Hematopoietic multipotent progenitor cell (in vitro differentiated cells): Measurements from ENCODE around the gene GPR61. TPM values are rescaled to one million over a fixed set of nuclear protein-coding genes. Genes with fewer than 3 reads are reported as not detected.

ENCODE experiments used
- DNase-seq, 3 donors: peaks; one replicate each; pipeline ENCODE4 v3.0.0-alpha.2; 2011 to 2015; ENCODE audit warnings: low read depth in 2 of 3, low spot score in 2 of 3
- total RNA-seq: library from RNA; depleted of rRNA; stranded (reverse); fragments of >200 nt; gene quantifications from one replicate; pipeline ENCODE4 v1.2.3, GENCODE V29; 2012

The GPR61 gene
- total RNA-seq, 1 donor, result 0.27 TPM

GRCh38 chr1:109532365-109533136 is 7.1 kb upstream of the GPR61 start:
- DNase-seq, result peak; percentile 71 to 88 (median 82)

DNA sequence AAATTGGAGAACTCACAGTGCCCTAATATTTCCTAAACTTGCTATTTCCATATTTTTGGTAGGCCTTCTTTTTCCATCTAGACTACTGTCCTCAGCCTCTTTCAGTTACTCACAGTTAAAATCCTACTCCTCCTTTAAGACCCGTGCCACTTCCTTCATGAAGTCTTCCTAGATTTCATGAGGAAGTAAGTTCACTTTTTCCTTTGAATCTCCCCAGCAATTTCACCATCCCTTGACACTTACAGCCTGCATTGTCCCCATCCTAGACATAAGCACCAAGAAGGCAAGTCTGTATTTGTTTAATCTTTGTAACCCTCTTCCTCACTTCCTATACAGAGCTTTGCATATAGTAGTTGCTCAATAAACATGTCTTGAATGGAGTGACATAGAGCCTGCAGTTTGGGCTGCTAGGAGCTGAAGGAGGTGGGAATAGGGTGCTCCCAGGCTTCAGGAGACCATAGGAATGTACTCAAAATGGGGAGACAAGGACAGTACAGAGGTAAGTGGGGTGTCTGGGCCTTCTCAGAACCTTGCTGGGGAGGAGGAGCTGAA is 5.3 kb upstream of the GPR61 start:
- no peak for DNase-seq

GRCh38 chr1:109535481-109535880 is 4.2 kb upstream of the GPR61 start:
- DNase-seq, result no peak

DNA sequence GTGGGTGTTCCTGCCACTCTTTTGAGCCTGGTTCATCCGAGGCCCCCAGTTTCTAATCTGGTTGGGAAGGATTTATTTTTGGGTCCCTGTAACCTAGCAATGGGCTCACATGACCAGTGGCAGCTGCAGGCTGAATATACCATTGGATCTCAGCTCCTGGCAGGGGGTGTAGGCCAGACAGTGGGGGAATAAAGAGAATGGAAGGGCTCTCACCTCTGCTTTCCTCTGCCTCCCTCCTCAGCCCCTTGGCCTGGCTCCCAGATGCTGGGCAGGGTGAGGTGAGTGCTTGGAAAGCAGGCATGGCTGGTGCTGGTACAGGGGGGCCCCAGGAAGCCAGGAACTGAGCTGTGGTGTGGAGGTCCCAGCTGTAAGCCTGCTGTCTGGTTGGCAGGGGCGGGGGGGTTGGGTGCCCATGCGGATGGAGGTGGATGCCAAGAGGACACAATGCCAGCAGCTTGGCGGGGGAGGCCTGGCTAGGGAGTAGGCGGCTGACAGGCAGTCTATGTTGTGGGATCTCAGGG is 3.6 kb upstream of the GPR61 start:
- no peak for DNase-seq

GRCh38 chr1:109537450-109538178 is 2.1 kb upstream of the GPR61 start:
- DNase-seq, result no peak

DNA sequence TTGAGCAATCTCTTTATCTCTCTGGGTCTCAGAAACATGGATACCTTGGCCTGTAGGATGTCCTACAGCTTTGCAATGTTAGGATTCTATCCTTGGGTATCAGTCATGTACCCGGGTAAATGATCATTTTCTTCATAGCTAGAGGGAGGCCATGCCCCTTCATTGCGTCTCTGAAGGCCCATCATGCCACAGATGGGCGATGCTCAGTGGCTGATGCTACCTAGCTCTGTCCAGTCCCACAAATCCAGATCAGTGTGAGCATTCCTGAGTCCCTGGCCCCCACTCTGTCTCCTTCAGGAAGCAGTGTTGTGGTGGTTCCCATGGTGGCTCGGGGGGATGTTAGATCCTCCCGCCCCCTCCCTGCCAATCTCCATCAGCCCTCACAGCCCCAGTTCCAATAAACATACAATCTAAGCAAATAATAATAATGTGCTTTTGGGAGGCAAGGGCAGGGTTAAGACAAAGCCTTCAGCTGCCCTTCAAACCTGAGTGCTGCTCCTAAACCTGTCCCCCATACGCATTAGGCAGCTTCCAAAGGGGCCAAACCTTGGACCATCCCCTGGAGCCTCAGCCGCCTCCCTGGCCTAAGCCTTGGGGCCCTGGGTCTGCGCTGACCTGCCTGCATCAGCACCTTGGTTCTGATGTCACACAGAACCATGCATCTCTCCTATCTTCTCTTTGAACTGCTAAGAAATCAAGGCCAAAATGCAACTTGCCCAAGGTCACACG is 681 bp upstream of the GPR61 start:
- DNase-seq, result no peak

DNA sequence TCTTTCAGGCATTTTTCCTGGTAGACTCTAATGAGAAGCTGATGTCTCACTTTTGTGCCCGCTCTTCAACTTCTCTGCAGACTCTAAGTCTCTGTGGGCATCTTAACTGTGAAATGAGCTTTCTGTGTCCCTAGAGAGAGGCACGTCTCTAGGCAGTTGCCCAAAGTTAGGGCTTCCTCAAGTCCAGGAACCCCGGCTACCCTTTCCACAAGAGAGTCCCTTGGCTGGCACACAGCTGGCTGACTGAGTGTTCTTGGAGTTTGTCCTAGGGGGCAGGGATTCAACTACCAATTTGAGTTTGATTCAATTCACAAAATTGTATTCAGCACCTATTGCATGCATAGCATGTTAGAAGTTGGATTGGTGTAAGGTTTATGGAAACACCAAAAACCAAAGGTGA is 1.4 kb downstream of the GPR61 start:
- no peak for DNase-seq

GRCh38 chr1:109542657-109543056 is 3.0 kb downstream of the GPR61 start:
- no peak for DNase-seq

GRCh38 chr1:109543283-109543987 is 3.8 kb downstream of the GPR61 start:
- DNase-seq, result no peak

DNA sequence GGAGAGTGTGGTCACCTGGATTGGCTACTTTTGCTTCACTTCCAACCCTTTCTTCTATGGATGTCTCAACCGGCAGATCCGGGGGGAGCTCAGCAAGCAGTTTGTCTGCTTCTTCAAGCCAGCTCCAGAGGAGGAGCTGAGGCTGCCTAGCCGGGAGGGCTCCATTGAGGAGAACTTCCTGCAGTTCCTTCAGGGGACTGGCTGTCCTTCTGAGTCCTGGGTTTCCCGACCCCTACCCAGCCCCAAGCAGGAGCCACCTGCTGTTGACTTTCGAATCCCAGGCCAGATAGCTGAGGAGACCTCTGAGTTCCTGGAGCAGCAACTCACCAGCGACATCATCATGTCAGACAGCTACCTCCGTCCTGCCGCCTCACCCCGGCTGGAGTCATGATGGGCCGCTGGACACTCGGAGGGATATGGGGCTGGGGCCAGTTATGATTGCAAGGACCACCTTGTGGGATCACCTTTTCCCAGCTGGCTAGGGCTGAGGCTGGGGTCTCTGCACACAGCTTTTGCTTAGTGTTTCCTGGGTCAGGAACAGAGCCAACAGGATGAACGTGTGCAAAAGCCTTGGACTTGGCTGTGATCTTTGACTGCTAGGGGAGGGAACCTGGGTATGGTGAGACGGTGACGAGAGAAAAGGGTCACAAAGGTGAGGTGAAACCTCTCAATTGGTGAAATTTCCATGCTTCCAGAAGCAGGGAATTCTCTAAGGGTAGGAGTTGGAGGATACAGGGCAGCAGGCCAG is 4.5 kb downstream of the GPR61 start:
- DNase-seq, result no peak

- peak; percentile 71 to 96 (median 86) for DNase-seq
Measured at GRCh38 chr1:109546311-109547109, 6.8 kb downstream of the GPR61 start.

DNA sequence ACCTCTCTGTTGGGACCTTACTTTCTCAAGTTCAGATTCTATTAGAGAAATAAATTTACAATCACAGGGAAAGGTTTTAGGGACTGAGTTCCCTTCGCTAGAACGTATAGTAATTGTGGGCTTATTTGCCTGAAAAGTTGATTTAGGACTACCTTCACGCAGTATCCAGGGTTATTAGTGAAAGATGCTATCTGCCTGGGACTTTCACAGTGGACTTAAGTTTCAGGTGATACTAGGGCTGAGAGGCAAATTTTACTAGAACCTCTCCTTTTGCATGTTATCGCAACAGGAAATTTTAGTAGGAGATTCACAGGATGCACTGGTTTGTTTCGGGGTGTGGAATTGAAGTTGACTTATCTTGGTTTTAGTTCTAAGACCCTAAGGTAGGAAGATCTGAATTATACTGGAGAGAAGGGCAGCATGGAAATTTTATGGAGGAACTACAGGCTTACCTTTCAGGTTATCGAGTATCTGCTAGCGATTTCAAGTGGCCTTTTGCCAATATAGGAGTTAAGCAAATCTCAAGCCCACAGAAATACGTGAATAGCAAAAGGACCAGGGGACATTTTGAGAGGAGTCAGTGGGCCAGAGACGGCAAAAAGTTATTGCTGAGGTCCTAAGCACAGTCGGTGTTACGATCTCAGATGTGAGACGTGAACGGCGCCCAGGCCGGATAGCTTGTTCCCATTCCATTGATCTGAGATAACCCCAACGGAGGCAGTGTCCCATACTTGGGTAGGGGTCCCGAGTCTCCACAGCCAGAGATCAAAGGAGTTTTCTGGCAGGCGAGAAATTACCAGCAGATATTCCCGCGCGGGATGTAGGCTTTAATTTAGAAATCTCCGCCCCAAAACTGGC is 8.0 kb downstream of the GPR61 start:
- DNase-seq, result no peak

GRCh38 chr1:109548321-109549267 is 8.9 kb downstream of the GPR61 start, which contains the start of gene GNAI3:
TSS of gene GNAI3 (plus strand) at chr1:109548615. CDS start at chr1:109548721, 106 bp downstream.
- peak; percentile 91 to 98 (median 97) for DNase-seq

DNA sequence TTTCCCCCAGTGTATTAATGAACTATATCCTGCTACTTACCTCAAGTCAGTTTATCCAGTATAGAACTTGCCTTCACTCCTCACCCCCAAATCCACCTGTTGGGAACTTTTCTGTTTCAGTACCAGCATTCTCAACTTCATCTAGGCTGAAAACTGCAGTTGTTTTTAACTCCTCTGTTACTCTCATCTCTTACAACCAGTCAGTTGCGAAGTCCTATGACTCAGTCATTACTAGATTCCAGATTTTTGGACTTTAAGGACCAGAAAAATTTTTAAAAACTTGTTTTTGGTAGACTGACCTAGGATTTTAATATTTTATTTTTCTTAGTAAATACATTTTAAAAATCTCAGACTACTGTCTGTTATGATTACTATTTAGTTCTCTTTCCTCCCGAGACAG is 16.9 kb downstream of the GPR61 start:
- DNase-seq, result no peak

DNA sequence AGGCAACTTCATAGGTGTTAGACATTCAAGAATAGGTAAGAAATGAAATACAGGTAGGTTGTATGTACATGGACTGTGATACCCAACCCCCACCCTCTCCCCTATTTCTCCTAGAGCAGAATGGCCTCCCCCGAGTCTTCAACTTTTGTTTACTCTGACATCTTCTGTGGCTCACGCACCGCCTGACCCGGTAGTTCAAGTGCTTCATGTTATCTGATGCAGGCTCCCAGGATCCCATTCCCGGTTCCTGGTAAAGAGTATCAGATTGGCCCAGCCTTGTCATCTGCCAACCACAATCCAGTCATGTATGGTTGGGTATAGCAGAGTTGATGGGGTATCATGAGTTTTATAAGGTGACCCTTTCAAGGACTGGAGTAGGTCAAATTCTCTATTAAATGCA is 17.8 kb downstream of the GPR61 start:
- no peak for DNase-seq

DNA sequence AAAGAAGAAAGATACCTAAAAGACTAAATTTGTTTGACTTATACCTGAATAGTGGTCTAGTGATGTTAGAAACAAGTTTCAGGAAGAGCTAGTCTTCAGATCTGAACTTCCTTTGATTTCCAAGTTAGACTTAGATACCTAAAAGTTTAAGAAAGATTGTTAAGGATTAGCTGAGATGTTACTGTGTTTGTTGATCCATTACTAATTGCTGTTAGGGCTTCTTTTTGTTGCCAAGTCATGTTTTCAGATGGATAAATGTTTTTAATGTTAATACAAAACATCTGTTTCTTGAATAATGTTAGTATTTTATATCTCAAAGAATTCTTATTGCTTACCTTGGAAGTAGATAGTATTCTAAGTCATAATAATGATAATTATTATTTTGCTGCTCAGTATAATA is 20.3 kb downstream of the GPR61 start:
- DNase-seq, result no peak
